Measurements from ENCODE around the gene SHLD2. TPM values are rescaled to one million over a fixed set of nuclear protein-coding genes. Genes with fewer than 3 reads are reported as not detected.
A peak's percentile ranks its signal among the peaks of the same experiment; 100 is the strongest.
"Not testable (repeated sequence)": the region's sequence is repeated elsewhere in the genome, so short reads cannot be mapped to it uniquely, and the experiment has no call there.

Gene SHLD2, protein sequence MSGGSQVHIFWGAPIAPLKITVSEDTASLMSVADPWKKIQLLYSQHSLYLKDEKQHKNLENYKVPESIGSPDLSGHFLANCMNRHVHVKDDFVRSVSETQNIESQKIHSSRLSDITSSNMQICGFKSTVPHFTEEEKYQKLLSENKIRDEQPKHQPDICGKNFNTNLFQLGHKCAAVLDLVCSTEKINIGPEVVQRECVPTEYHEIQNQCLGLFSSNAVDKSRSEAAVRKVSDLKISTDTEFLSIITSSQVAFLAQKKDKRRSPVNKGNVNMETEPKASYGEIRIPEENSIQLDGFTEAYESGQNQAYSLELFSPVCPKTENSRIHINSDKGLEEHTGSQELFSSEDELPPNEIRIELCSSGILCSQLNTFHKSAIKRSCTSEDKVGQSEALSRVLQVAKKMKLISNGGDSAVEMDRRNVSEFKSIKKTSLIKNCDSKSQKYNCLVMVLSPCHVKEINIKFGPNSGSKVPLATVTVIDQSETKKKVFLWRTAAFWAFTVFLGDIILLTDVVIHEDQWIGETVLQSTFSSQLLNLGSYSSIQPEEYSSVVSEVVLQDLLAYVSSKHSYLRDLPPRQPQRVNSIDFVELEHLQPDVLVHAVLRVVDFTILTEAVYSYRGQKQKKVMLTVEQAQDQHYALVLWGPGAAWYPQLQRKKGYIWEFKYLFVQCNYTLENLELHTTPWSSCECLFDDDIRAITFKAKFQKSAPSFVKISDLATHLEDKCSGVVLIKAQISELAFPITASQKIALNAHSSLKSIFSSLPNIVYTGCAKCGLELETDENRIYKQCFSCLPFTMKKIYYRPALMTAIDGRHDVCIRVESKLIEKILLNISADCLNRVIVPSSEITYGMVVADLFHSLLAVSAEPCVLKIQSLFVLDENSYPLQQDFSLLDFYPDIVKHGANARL
- total RNA-seq (2014; rRNA removed; shearing (Covaris generic)): 18.1 and 18.6 TPM in 2 replicates

DNA sequence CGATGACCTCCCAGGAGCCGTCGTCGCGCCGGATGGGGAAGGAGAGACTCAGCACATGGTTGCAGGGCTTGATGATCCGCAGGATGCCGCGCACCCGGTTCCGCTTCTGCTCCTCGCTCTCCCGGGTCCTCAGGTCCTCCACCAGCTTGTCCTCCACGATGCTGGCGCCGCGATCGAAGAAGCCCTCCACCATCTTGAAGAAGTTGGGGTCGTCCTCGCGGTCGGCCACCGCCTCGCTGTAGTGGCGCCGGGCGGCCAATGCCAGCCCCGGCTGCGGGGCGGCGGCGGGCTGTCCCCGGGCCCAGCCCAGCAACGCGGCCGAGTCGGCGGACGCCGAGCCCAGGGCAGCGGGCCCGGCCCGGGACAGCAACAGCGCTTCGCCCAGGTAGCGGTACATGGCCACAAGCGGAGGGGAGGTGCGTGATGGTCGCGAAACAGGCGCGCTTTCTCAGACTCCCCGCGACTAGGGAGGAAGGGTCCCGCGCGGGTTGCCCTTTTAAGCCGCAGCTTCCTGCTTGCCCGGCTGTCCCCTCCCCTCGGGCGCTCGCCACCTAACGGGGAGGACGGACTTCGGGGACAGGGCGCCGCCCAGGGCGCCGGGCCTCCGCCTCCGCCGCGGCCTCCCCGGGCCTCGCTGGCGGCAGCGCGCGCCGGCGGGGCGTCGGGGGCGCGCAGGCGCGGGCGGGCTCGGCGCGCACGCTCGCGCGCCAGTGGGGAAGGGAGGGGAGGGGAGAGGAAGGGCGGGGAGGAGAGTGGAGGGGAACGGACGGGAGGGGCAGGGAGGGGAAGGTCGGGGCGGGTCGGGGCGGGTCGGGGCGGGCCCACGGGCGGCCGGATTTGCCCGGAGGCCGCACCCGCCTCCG, at the start of gene SHLD2, which contains the start of gene GLUD1:
Gene SHLD2 (plus strand): TSS at position 834 of the 863 bp plus-strand sequence. CDS start 56,149 bp downstream, outside the sequence.
Gene GLUD1 (minus strand): TSS at position 471 of the 863 bp plus-strand sequence. CDS start 74 bp downstream, at position 397.
- no peak for DNase-seq (ENCODE audit: low spot score)

DNA sequence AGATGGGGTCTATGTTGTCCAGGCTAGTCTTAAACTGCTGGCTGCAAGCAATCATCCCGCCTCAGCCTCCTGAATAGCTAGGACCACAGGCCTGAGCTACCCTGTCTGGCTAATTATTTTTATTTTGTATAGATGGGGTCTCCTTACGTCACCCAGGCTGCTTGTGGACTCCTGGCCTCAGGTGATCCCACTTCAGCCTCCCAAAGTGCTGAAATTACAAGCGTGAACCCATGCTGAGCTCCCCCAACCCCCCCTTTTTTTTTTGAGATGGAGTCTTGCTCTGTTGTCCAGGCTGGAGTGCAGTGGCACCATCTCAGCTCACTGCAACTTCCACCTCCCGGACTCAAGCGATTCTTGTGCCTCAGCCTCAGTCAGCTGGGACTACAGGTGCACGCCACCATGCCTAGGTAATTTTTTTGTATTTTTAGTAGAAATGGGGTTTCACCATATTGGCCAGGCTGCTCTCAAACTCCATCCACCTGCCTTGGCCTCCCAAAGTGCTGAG, 49.5 kb upstream of the SHLD2 start:
- DNase-seq (ENCODE audit: low spot score): no peak

DNA sequence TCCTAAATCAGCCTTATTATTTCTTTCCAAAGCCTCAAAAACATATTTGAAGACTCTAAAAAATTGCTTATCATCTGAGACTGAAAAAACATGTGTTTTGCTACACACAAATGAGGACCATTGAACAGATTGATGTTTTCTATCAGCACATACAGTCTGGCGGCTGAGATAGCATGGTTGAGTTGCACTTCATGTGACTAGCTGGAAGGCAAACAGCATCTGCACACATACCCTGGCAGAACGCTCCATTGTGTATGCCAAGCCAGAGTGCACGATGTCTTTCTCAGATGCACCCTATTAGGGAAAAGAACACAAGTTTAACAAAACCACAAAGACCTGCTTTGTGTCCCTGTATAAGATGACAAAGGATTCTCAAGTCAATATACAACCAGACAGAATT, 41.9 kb upstream of the SHLD2 start:
- no peak for DNase-seq (ENCODE audit: low spot score)

GRCh38 chr10:87053577-87054181, 41.3 kb upstream of the SHLD2 start:
- DNase-seq (ENCODE audit: low spot score): no peak

GRCh38 chr10:87054373-87055295, 40.4 kb upstream of the SHLD2 start:
- no peak for DNase-seq (ENCODE audit: low spot score)

GRCh38 chr10:87058171-87058570, 36.8 kb upstream of the SHLD2 start:
- DNase-seq (ENCODE audit: low spot score): no peak

DNA sequence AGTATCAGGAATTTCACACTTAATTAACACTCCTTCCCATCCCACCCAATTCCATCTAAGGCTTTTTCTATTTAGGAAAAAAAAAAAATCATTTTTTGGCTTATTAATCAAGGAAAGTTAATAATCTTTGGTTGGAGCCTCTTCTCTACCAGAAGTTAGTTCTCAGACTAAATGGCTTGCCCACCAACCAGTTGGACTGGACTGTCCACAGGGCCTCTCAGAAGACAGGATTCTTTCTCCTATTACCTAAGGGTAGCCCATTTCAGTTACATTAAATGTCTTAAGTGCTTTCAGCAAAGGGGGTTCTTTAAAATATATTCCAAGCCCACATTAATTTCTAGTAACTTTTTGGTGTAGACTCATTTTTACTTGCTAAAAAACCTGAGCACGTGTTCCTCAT, 35.6 kb upstream of the SHLD2 start:
- no peak for DNase-seq (ENCODE audit: low spot score)

DNA sequence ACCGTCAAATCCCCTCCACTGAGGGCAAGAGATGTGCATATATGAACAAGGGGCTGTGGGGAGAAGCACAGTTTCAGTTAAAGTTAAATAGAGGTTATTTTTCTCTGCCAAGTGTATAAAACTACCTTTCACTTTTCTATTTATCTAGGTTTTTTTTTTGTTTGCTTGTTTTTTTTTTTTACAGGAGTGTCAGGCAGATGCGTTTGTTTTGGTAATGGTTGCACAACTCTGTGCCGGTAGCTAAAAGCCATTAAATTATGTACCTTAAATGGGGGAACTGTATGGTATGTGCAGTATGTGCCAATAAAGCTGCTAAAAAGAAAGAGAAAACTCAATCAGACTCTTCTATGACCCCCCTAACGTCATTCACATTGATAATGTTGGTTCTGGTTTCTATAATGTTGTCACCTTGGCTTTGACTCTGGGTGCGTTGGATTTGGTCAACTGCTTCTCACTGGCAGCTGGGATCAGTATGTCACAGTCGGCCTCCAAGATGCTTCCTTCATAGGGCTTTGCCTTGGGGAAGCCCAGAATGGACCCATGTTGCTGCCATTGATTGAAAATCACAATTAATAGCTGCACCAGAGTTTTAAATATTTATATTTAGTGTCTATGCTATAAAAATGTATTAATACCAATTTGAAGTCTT, 34.6 kb upstream of the SHLD2 start:
- DNase-seq (ENCODE audit: low spot score): no peak

GRCh38 chr10:87064651-87065050, 30.4 kb upstream of the SHLD2 start:
- no peak for DNase-seq (ENCODE audit: low spot score)

DNA sequence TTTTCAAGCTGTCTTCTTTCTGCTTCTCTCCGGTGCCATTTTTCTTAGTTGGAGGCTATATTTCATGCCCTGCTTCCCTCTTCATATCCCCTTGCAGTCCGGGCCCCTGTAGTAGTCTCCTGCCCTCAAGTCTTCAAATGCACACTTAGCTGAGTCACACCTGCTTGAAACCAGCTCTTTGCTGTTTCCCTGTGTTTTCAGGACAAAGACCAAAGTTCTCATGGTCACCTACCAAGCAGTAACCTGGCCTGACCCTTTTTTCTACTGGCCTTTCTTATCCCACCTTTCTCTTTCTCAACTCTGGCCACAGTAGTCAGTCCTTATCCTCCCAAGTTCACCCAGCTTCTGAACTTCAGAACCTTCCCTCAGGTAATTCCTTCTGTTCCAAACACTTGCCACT, 28.8 kb upstream of the SHLD2 start:
- DNase-seq (ENCODE audit: low spot score): no peak

DNA sequence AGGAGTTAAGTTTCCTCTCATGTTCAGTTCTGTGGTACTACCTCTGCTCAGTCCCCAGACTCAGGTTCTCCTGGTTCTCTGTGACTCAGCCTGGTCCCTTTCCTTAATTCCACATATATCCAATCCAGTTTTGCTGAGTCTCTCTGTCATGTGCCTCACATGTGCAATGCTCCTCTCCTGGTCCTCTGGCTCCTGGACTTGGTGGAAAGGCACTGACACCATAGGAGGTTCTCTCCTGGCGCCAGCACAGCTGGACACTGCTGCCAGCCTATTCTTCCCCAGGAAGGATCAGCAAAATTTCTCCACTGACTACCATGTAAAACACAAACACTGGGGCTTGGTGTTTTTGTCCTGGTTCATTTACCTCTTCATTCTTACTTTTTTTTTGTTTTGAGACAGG, 28.1 kb upstream of the SHLD2 start:
- DNase-seq (ENCODE audit: low spot score): no peak

GRCh38 chr10:87068281-87068680, 26.7 kb upstream of the SHLD2 start:
- DNase-seq (ENCODE audit: low spot score): no peak

GRCh38 chr10:87072449-87072848, 22.6 kb upstream of the SHLD2 start:
- no peak for DNase-seq (ENCODE audit: low spot score)

DNA sequence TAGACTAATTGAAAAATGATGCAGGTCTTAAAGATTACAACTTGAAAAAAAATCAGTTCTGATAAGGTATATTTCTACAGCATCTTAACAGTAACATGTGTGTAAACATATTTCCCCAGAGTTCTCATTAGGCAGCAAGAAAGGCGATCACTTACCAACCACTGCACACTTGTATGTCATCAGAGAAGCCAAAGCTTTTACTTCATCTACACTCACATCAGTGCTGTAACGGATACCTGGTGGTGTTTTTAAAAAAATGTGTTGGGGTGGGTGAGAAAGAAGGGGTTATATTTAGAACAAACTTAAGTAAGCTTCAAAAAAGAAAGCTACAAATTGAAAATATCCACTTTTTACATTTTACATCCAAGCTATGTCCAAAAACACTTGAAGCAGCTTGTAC, 18.6 kb upstream of the SHLD2 start:
- DNase-seq (ENCODE audit: low spot score): not testable (repeated sequence)

- DNase-seq (ENCODE audit: low spot score): no peak
These were observed 15.7 kb upstream of the SHLD2 start for GRCh38 chr10:87079106-87079836.

DNA sequence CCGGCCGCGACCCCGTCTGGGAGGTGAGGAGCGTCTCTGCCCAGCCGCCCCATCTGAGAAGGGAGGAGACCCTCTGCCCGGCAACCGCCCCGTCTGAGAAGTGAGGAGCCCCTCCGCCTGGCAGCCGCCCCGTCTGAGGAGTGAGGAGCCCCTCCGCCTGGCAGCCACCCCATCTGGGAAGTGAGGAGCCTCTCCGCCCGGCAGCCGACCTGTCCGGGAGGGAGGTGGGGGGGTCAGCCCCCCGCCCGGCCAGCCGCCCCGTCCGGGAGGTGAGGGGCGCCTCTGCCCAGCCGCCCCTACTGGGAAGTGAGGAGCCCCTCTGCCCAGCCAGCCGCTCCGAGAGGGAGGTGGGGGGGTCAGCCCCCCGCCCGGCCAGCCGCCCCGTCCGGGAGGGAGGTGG, 14.4 kb upstream of the SHLD2 start:
- DNase-seq (ENCODE audit: low spot score): not testable (repeated sequence)

DNA sequence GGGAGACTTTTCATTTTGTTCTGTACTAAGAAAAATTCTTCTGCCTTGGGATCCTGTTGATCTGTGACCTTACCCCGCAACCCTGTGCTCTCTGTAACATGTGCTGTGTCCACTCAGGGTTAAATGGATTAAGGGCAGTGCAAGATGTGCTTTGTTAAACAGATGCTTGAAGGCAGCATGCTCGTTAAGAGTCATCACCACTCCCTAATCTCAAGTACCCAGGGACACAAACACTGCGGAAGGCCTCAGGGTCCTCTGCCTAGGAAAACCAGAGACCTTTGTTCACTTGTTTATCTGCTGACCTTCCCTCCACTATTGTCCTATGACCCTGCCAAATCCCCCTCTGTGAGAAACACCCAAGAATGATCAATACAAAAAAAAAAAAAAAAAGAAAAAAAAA, 13.4 kb upstream of the SHLD2 start:
- not testable (repeated sequence) for DNase-seq (ENCODE audit: low spot score)

- DNase-seq (ENCODE audit: low spot score): peak; percentile 53
These were observed 12.8 kb upstream of the SHLD2 start for GRCh38 chr10:87082219-87082618.

All from HT-29 (cell line).